HuH-7 (cell line): ENCODE data around the gene DTNA.
A peak's percentile ranks its signal among the peaks of the same experiment; 100 is the strongest.

ENCODE experiments used
- DNase-seq: peaks from one replicate; pipeline ENCODE4 v3.0.0; 2011; ENCODE audit warnings: low spot score

DTNA gene

DNA sequence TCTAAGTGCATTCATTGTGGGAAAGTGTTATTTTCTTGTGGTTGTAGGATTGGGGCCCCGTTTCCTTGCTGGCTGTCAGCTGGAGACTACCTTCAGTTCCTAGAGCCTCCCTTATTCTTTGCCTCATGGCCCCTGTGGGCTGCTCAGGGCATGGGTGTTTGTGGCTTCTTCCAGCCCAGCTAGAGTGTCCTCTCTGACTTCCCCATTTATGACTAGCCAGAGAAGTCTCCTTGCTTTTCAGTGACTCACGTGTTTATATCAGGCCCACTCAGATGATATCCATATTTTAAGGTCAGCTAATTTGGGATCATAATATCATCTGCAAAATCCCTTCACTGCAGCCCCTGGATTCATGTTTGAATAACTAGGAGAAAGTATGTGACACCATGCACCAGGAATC lies 62.8 kb downstream of the DTNA start:
- DNase-seq, result no peak

DNA sequence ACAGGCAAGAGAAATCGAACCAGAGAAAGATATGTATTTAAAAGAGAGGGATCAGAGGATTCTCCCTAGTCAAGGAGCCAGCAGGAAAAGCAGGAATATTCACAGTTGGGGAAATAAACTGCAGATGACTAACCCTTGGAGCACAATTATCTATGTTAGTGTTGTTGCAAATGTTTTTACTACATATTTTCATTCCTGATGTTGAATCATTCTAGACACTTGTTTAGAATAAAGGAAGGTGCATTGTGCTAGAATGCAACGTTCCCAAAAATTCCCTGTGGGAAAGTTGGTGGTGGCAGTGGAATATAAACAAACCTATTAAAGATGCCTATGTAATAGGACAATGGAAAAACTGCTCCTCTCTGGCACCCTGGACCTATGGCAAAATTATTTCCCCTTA lies 63.3 kb downstream of the DTNA start:
- DNase-seq, result no peak

DNA sequence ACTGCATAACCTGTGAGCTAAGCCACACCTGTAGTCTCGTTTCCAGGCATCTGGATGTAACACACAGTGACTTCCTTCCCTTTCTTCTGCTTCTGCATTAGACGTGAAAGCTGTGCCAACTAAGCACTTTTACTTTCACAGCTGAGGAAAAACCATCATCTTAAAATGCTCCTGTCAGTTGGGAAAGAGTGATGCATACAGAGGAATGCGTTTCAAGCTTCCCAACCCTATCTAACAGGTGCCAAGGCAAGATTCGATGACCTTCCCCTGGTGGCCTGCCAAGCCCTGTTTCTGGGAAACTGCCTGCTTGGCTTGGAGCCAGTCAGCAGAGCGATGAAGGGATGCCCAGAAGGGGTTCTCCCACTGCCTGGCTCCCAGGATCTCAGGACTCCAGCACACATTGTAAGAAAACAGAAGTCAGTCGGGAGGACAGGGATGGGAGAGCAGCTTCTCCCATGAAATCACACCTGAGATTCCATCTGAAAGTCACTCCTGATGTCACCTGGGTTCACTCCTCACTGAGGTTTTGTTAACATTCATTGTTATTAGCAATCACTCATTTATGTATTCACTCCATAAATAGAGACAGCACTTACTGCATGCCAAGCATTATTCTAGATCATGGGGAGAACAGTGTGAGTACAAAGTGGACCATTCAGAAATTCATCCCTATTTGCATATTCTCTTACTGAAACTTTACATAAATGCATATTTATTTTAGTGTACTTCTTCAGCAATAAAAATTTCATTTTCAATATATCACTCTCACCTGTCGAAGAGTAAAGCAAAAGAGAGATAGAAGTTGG lies 64.1 kb downstream of the DTNA start:
- no peak for DNase-seq

DNA sequence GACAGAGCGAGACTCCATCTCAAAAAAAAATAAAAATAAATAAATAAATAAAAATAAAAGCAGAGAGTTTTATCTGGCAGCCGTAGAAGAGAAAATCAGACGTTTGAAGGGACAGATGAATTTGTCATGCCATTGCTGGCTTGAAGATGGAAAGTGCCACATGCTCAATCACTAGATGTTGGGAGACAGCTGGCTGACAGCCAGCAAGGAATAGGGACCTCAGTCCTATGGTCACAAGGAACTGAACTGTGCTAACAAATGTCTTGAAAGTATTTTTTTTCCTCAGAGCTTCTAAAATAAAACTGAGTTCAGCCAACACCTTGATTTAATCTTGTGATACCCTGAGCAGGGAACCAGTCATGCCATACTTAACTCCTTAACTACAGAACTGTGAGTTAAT lies 65.4 kb downstream of the DTNA start:
- DNase-seq, result no peak

DNA sequence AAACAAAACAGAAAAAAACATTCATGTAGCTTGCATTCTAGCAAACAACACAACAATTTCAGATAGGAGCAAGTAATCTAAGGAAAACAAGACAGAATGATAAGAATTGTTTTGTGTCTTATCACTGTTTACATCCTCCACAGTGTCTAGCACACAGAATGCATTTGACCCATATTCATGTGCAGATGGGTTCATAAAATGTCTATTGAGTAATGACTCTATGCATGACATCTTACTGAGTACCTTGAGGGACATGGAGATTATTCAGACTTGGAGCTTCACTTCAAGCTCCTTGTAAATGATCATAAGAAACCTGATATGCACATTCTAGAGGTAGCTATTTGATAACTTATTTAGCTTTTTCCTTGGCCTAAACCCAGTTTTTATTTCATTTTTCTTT lies 69.0 kb downstream of the DTNA start:
- no peak for DNase-seq

DNA sequence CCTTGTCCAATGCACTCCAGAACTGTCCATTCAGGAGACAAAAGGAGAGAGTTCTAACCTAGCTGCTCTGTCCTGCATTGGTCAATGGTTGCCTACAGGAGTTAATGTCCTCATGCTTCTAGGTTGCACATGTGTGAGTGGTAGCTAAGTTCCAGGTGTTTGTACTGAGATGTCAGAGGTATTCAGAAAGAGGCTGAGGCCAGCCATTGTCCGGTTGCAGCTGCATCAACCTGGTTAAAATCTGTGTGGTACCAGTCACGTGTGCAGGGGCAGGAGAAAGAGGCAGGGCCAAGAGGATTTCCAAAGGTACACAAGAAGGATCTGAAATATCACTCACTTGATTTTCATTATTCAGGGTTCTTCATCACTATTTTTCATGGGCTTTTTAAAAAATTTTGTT lies 70.8 kb downstream of the DTNA start:
- DNase-seq, result no peak

DNA sequence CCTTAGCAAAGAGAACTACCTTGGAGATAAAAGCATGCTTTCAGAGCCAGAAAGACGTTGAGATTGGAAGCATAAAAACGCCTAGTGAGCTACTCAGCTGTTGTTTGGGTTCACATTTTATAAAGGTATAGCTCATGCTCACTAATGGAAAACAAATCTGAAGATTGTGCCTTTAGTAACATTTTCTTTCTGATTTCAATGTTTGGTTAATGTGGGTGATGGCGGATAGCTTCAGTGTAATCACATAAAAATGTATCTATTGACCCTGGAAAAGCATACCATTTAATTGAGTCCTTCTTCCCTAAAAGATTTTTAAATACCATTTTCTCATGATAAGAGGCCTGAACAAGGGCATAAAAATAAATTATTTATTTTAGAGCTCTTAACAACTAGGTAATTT lies 73.4 kb downstream of the DTNA start:
- DNase-seq, result no peak

DNA sequence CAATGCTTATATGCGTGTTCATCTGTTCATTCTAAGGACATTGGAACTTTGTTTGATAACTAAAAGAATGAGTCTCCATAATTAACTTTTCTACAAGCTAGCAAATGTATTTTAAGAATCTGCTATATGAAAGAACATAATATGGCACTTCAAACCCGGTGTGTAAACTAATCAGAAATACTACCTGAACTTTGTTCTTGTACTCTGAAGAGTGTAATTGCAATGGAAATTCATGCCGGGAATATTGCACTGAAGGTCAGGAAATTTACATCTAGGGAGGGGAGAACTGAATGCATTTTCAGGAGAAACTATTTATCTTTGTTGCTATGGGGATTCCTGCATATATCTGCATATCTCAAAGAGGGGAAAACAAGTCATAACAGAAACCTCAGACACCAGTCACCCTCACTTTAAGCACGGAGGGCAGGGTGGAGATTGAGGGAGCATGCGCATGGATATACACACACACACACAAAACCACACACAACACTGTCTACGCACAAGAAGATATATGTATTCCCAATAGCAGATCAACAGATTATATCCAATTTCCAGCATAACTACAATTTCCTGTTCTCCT lies 76.2 kb downstream of the DTNA start:
- no peak for DNase-seq

DNA sequence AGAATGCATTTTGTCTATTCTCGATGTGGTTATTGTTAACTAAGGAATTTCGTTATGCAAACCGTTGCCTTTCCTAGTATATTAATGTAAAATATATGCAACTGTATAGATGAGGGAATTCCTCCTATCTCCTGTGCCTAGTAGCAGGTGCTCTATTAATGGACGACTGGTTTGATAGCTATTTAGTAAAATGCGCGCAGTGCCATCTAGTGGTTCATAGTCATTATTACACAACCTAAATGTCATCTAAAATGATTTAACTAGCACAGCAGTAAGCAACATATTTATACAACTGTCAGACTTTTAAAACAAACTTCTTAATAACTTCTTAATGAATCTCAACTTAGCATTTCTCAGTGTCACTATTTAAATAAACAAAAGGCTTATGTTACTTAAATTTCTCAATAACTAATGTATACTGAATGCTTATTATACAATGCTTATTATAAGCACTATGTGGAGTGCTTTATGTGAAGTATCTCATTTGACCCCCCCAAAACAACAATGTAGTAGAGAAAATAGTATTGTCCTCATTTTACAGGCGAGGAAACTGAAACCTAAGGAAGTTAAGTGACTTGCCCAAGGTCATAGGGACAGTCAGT lies 77.9 kb downstream of the DTNA start:
- peak; percentile 28 for DNase-seq

DNA sequence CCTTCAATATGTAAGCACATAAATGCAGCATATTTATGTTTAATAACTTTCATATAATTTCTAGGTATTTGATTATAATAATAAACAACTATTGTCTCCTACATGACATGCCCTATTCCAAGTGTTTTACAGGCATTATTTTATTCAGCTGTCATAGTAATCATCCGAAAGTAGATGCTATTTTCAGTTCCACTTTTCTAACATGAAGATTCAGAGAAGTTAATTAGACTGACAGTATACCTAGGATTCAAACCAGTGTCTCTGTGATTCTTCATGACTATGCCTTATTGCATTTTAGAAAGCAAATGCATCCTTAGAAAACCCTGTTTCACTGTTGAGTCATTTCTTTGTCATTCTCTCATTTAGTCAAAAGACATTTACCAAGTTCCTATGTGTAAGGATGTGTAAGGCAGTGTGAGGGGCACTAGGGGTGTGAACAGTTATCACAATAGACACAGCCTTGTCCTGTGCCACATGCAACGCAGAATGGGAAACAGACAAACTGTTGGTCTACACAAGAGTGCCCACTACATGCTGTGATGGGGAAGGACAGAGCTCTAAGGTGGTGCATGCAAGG lies 79.8 kb downstream of the DTNA start:
- no peak for DNase-seq

DNA sequence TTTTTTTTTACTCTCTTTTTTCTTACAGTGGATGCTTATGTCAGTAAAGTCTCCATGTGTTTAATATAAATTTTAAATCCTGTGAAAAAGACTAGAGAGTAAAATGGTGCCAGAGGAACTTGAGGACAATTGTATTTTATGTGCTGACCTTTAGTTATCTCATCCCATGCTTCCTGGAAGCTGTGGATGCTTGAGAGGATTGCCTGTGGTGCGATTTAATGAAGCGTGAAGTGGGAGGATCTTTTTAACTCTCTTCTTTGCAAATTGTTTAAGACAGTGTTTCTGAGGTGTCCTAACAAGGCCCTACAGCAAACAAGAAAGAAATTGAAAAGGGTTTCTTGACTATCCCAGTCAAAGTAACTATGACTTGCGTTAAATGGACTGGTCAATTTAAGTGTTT lies 84.2 kb downstream of the DTNA start:
- no peak for DNase-seq

DNA sequence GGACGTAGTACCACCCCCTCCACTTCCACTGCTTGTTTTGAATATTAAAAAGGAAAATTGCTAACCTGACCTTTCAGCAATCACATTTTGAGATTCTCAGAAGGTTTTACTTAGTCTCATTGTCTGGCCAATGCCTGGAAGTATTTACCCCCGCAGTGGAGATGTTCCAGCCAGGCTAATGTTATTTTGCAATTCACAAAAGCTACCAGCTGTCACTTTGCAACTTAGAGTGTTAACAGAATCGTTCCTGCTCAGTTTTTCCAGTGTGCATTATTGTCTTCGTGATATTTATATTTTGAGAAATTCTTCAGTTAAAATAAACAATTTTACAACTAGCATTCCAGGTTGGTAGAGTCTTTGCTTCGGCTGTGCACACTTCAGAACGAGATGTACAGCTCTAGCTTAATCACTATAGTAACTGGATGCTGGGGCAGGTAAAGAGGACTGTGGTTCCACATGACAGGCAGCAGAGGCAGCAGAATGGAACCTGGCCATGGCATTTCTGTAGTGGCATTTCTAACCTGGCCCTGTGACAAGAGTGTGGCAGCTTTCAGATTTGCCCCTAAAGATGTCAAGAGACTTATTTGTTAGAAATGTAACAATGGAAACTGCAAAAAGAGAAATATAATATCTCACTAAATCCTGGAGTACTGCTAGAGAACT lies 85.1 kb downstream of the DTNA start:
- no peak for DNase-seq

DNA sequence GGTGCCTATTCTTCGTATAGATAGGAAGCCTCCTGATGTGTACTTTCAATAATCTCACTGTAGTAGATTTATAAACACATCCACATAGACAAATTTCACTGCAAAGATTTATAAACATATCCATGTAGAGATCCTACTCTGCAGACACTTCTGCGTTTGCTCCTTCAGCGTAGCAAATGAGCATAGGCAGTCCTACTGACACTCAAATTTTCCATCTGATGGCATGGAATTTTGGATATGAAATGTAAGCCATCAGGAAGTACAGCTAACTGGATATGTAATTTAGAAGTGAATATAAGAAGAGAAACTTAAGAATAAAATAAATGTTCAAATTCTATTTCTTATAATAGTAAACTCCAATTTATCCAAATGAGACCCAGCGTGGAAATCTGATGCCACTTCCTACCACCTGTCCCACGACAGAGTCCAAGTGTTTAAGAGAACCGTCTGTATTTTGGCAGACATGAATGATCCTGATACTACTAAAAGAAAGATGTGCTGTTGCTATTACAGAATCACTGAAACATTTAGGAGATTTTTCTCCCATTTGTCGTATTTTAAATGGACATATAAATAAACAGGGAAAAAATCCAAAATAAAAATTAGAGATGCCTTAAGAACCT lies 86.0 kb downstream of the DTNA start:
- DNase-seq, result no peak

DNA sequence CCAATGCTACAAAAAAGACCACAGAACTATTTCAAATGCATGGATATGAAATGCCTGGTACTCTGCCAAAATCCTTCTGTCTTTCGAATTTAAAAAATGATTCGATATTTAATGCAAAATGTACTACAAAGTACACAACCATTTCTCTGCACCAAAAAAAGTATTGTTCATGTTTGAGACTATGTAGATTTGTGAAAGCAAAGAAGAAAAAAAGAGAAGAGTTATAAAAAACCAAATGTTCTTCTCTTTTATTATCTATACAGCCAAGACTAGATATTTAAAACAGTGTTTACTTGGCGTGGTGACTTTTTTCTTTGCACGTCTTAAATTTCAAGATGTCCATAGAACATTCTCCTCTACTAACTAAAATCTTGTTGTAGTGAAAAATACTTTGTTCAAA lies 89.2 kb downstream of the DTNA start:
- DNase-seq, result no peak

DNA sequence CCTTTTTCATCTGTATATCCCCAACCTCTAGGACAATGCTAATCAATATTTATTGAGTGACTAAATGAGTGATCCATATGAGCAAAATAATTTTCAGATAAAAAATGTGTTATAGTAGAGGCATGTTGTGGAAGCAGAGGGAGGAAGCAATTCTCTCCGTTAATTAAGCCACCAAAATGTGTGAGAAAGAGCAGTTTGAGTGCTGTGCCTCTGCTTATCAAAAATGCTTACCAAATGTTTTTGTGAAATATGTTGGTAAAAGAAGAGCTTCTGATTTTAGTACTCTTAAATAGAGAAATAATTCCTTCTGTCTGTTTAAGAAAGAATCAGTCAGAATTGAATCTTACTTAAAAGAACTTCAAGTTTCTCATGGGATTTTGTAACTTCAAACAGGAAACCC lies 90.3 kb downstream of the DTNA start:
- DNase-seq, result no peak

DNA sequence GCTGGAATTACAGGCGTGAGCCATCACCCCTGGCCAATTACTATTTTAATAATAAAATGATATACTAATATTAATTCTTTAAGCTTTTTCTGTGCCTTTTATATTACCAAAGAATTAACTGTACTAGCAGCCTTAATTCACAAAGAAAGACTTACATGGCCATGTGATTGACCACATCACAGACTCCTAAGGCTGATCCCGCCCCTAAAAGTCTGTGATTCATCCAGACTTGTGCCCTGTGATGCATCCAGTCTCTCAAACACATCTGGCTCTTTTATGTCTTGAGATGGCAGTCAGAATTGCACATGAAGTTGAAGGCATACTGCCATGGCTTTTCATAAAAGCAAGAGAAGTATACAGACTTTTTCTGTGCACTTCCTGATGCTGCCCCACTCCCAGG lies 91.7 kb downstream of the DTNA start:
- DNase-seq, result no peak

DNA sequence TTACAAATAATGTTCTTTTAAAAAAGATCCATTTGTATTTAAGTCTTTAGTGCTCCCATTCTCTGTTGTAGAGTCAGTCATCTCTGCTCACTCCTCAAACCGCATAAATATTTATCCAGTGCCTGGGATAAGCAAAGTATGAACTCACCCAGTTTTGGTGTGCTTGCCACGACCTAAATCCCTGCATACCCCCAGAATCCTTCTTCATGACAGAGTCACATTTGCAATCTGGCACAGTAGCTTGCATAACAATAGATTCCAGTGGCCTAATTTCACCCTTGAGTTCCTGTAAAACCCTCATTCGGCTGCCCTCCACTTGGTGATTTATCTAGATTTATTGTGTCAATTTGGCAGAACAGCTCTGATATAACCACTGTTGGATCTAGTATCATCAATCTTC lies 92.9 kb downstream of the DTNA start:
- no peak for DNase-seq

DNA sequence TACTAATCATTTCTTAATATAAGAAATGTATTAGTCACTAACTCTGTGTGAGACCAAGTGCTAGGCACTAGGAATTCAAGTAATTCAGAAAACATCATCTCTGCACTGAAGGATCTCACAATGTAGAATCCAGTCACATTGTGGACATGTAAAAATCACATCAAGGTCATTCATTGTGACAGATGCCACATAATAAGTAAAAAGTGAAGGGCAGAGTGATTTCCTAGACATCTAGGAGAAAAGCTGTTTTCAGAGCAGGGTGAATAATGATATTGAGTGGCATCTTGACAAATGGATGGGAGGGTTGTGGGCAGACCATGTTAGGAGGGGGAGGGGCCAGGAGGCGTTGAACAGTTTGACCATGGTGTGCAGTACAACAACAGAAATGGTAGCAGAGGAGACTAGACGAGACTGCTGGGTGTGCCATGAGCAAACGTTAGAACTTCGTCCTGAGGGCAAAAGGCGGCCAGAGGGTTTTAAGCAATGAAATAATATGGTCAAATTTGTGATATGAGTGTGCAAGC lies 93.8 kb downstream of the DTNA start:
- DNase-seq, result no peak

DNA sequence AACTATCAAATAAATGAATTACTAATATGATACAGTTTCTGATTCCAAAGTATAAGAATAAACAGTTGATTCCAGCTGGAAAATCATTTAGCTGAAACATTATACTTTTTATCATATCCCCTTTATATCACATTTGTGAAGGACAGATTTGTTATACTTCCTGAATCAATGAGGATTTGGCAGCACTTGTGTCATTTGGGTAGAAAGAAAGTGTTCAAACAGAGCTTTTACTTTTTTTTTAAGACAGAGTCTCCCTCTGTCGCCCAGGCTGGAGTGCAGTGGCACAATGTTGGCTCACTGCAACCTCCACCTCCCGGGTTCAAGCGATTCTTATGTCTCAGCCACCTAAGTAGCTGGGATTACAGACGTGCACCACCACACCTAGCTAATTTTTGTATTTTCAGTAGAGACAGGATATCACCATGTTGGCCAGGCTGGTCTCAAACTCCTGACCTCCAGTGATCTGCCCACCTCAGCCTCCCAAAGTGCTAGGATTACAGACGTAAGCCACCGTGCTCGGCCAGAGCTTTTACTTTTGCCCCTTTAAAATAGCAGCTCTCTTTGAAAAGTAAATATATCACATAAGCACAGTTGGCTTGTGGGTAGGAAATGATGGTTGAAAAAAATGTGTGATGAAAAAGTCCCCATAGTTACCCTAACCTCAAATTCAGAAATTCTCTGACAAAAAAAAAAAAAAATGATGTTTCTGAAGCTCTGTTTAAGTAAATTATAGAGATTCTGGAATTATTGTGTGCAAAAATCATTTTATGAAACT lies 95.2 kb downstream of the DTNA start:
- no peak for DNase-seq

DNA sequence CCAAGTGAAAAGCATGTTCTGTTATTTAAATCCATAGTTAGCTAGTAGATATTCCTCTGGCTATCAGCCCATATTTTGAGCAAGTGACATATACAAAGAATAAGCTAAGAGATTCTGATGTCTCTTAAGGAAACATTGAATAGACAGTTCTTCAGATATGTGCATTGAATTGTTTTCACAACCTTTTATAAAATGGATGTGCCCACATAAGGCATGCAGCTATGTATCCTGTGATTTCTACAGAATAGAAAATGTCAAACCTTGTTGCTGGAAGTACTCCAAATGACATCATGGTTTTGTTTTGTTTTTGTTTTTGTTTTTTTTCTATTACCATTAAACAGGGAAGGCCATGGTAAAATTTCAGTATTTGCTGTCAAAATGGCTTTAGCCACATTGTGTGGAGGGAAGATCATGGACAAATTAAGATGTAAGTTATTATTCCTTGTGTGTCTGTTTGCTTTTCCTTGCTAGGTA lies 95.8 kb downstream of the DTNA start:
- no peak for DNase-seq

DNA sequence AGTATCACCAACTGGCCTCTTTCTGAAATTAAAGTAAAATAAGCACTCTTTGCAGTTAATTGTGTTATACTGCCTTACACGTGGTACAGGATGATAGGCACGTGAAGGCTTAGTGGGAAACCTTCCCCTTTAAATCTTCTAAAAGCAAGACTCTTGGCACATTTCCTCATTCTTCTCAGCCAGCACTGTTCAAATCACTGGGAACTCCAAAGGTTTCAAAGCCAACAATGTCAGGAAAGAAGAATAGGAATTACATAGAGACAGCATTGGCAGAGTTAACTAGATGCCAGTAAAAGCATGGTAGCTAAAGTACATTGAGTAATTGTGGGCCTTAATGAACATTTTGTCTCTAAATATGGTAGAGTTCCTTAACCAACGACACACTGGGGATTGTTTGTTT lies 96.4 kb downstream of the DTNA start:
- no peak for DNase-seq
